HL-60 (cell line): ENCODE measurements around the gene L3MBTL4.

Source experiments
- DNase-seq, 2 experiments: peaks; one replicate each; pipeline ENCODE4 v3.0.0-alpha.2; 2010 to 2020; ENCODE audit warnings: low read depth in 1 of 2, low spot score in 1 of 2
- H3K27ac ChIP-seq: fragments of 250-450 bp; sonication (Bioruptor Pico); replicated peaks from 2 replicates; pipeline ENCODE4 v1.5.1; 2020; ENCODE audit warnings: mild to moderate bottlenecking, moderate library complexity
- H3K27me3 ChIP-seq: fragments of 250-450 bp; sonication (Bioruptor Pico); 2 replicates; pipeline ENCODE4 v1.5.1; 2021; ENCODE audit warnings: mild to moderate bottlenecking, moderate library complexity; ENCODE audit not compliant: insufficient read depth, poor library complexity, severe bottlenecking
- H3K4me3 ChIP-seq: replicated peaks from 2 replicates; pipeline ENCODE4 v1.5.1; 2011; ENCODE audit warnings: mild to moderate bottlenecking, control low read depth, low read length; ENCODE audit not compliant: insufficient read depth
- CTCF ChIP-seq: IDR thresholded peaks from one replicate; pipeline ENCODE4 v1.5.1; 2011; ENCODE audit warnings: low read length, control low read depth, inconsistent platforms; ENCODE audit not compliant: insufficient read depth
- GABPA ChIP-seq: IDR thresholded peaks from 2 replicates; pipeline ENCODE4 v1.6.1; 2012; ENCODE audit warnings: low read depth
- POLR2AphosphoS5 ChIP-seq: IDR thresholded peaks from 2 replicates; pipeline ENCODE4 v1.6.1; 2012; ENCODE audit warnings: low read depth
- REST ChIP-seq: IDR thresholded peaks from 2 replicates; pipeline ENCODE4 v1.6.1; 2012; ENCODE audit warnings: low read depth; ENCODE audit not compliant: insufficient replicate concordance
- SPI1 ChIP-seq: IDR thresholded peaks from 2 replicates; pipeline ENCODE4 v1.6.1; 2012; ENCODE audit warnings: low read depth, mild to moderate bottlenecking, borderline replicate concordance

The L3MBTL4 gene

GRCh38 chr18:6284300-6284699 is 130.4 kb downstream of the L3MBTL4 start:
- Histone ChIP-seq H3K27ac (no peak overlapping the region), H3K4me3 (no peak overlapping the region), H3K27me3 (no peaks in the 10 kb centered on the region)
- TF ChIP-seq POLR2AphosphoS5 (no peak), SPI1 (no peak), REST (no peak), CTCF (no peak), GABPA (no peak)
- DNase-seq, result no peak

GRCh38 chr18:6281874-6282273 is 132.8 kb downstream of the L3MBTL4 start:
- peaks cover 2% of the 10 kb centered on the region for H3K27me3 ChIP-seq
- DNase-seq, result no peak
- TF ChIP-seq CTCF, result no peak
- no peak overlapping the region for H3K4me3 ChIP-seq
- no peak overlapping the region for H3K27ac ChIP-seq

GRCh38 chr18:6280211-6280743 is 134.4 kb downstream of the L3MBTL4 start:
- H3K27ac ChIP-seq, result no peak overlapping the region
- TF ChIP-seq GABPA, result no peak
- no peak for TF ChIP-seq CTCF
- TF ChIP-seq POLR2AphosphoS5, result no peak
- no peak for TF ChIP-seq SPI1
- no peak for TF ChIP-seq REST
- DNase-seq, result no peak
- peaks cover 4% of the 10 kb centered on the region for H3K27me3 ChIP-seq
- H3K4me3 ChIP-seq, result no peak overlapping the region

- DNase-seq, result no peak
- Histone ChIP-seq H3K27ac (no peak overlapping the region), H3K4me3 (no peak overlapping the region), H3K27me3 (peaks cover 6% of the 10 kb centered on the region)
- TF ChIP-seq REST (no peak), GABPA (no peak), CTCF (no peak), SPI1 (no peak), POLR2AphosphoS5 (no peak)
Measured at GRCh38 chr18:6279308-6279707, 135.4 kb downstream of the L3MBTL4 start.
